OCI-LY1 (cell line): ENCODE results near the gene B4GALT1.
A peak's percentile ranks its signal among the peaks of the same experiment; 100 is the strongest.

Experiments
- H2AFZ ChIP-seq: fragments of 200-600 bp; sonication (generic), shearing (Covaris generic); 2 replicates; pipeline ENCODE4 v1.6.0; 2014; ENCODE audit warnings: antibody characterized with exemption, mild to moderate bottlenecking, low read length
- H3F3A ChIP-seq: fragments of 200-600 bp; sonication (generic), shearing (Covaris generic); 2 replicates; pipeline ENCODE4 v1.6.0; 2014; ENCODE audit warnings: mild to moderate bottlenecking, antibody characterized with exemption, low read length, moderate library complexity; ENCODE audit not compliant: insufficient read depth
- H3K27ac ChIP-seq: fragments of 200-600 bp; sonication (generic); 2 replicates; pipeline ENCODE4 v1.5.1; 2014; ENCODE audit warnings: low read length, mixed run types, mild to moderate bottlenecking, low read depth; ENCODE audit not compliant: poor library complexity, severe bottlenecking
- H3K27me3 ChIP-seq: fragments of 200-600 bp; sonication (generic); 2 replicates; pipeline ENCODE4 v1.6.0; 2014; ENCODE audit warnings: antibody characterized with exemption, mild to moderate bottlenecking, low read length, moderate library complexity; ENCODE audit not compliant: insufficient read depth
- H3K36me3 ChIP-seq: fragments of 200-600 bp; sonication (generic); 2 replicates; pipeline ENCODE4 v1.6.1; 2014; ENCODE audit warnings: mild to moderate bottlenecking, antibody characterized with exemption, low read length, moderate library complexity, mixed read lengths; ENCODE audit not compliant: insufficient read depth
- H3K4me1 ChIP-seq: fragments of 200-600 bp; sonication (generic); 2 replicates; pipeline ENCODE4 v1.5.1; 2014; ENCODE audit warnings: mild to moderate bottlenecking, low read length, moderate library complexity; ENCODE audit not compliant: insufficient read depth, severe bottlenecking
- H3K4me2 ChIP-seq: fragments of 200-600 bp; sonication (generic), shearing (Covaris generic); 2 replicates; pipeline ENCODE4 v1.6.1; 2014; ENCODE audit warnings: low read length
- H3K4me3 ChIP-seq: fragments of 200-600 bp; sonication (generic); 2 replicates; pipeline ENCODE4 v1.5.1; 2014; ENCODE audit warnings: low read length, low read depth, mild to moderate bottlenecking, mixed read lengths; ENCODE audit not compliant: poor library complexity, severe bottlenecking
- H3K79me2 ChIP-seq: fragments of 200-600 bp; shearing (Covaris generic); 2 replicates; pipeline ENCODE4 v1.6.1; 2016; ENCODE audit warnings: mixed run types, low read length, mixed read lengths; ENCODE audit not compliant: insufficient read depth
- H3K9ac ChIP-seq: fragments of 200-600 bp; sonication (generic), shearing (Covaris generic); 2 replicates; pipeline ENCODE4 v1.6.1; 2014; ENCODE audit warnings: mild to moderate bottlenecking, low read length, mixed read lengths
- H3K9me2 ChIP-seq: fragments of 200-600 bp; sonication (generic), shearing (Covaris generic); 2 replicates; pipeline ENCODE4 v1.6.1; 2014; ENCODE audit warnings: low read depth, mild to moderate bottlenecking, low read length, mixed read lengths
- H3K9me3 ChIP-seq: fragments of 200-600 bp; shearing (Covaris generic); 2 replicates; pipeline ENCODE4 v1.6.1; 2014; ENCODE audit warnings: low read length, mixed read lengths
- H4K20me1 ChIP-seq: fragments of 200-600 bp; sonication (generic), shearing (Covaris generic); 2 replicates; pipeline ENCODE4 v1.6.0; 2016; ENCODE audit warnings: mild to moderate bottlenecking, low read length; ENCODE audit not compliant: insufficient read depth
- EZH2 ChIP-seq: fragments of 200-600 bp; sonication (generic), shearing (Covaris generic); IDR thresholded peaks from 2 replicates; pipeline ENCODE4 v1.8.0; 2017; ENCODE audit warnings: borderline replicate concordance, mixed run types, mild to moderate bottlenecking, antibody characterized with exemption, low read length, moderate library complexity, mixed read lengths
- TF ChIP-seq, protein P1 (sequence below): fragments of 200-600 bp; sonication (generic), shearing (Covaris generic); IDR thresholded peaks from 2 replicates; pipeline ENCODE4 v1.5.1; 2017; ENCODE audit warnings: mild to moderate bottlenecking, antibody characterized with exemption, low read length, moderate library complexity, mixed read lengths

B4GALT1 gene

DNA sequence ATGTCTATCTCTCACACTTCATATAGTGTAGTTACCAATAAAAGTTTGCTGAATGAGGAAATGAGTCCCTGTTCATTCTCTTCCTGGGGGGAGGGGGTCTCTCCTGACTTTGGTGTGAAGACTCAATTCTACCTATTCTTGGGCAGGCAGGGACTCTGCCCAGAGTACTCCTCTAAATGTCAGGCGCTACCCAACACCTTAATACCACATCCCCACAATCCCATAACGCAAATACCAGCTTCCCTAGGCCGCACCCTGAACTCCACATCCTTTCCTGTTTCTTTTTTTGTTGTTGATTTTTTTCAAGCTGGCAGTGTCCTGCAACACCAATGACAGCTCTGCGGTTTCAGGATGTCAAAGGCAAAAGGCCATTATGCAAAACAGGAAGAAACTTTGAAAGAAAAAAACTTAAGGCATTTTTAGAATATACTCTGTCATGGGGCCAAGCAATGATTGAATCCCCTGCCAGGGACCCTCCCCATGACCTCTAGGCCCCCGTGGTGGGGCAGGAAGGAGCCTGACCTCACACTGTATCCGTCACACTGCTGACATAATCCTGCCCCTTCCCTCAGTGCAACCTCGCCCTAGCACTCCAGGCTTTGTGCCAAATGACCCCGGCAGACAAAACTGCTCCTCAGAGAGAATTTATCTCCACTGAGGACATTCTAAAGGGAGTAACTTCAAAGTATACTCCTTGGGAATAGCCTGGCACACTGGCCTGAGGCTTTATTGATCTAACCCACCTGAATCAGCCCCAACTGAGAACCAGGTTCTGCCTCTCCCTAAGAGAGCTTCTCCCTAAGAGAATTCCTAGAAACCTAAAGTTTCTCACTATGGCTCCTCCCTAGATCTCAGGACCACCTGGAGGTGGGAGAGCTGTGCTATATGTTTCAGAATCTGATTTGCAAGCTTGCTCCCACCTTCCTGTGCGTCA, 8.0 kb downstream of the B4GALT1 start:
- H3K9ac ChIP-seq = no peak overlapping the region; the same call in 1 of the 2 replicates
- peaks cover 36% of the 10 kb centered on the region for H3K4me1 ChIP-seq
- H3K4me2 ChIP-seq = peak overlapping the region; percentile 30
- no peaks in the 10 kb centered on the region for H3K9me3 ChIP-seq
- no peaks in the 10 kb centered on the region for H3K9me2 ChIP-seq
- H3K27ac ChIP-seq = peak overlapping the region; percentile 5
- TF ChIP-seq EZH2 = no peak
- TF ChIP-seq, protein P1, sequence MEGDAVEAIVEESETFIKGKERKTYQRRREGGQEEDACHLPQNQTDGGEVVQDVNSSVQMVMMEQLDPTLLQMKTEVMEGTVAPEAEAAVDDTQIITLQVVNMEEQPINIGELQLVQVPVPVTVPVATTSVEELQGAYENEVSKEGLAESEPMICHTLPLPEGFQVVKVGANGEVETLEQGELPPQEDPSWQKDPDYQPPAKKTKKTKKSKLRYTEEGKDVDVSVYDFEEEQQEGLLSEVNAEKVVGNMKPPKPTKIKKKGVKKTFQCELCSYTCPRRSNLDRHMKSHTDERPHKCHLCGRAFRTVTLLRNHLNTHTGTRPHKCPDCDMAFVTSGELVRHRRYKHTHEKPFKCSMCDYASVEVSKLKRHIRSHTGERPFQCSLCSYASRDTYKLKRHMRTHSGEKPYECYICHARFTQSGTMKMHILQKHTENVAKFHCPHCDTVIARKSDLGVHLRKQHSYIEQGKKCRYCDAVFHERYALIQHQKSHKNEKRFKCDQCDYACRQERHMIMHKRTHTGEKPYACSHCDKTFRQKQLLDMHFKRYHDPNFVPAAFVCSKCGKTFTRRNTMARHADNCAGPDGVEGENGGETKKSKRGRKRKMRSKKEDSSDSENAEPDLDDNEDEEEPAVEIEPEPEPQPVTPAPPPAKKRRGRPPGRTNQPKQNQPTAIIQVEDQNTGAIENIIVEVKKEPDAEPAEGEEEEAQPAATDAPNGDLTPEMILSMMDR = no peak
- no peaks in the 10 kb centered on the region for H4K20me1 ChIP-seq
- no peak overlapping the region for H3K4me3 ChIP-seq
- no peak overlapping the region for H2AFZ ChIP-seq
- H3K36me3 ChIP-seq = no peaks in the 10 kb centered on the region
- H3K79me2 ChIP-seq = no peaks in the 10 kb centered on the region
- H3K27me3 ChIP-seq = no peaks in the 10 kb centered on the region
- H3F3A ChIP-seq = 0 out of 2 replicates have a peak, but pooled peaks cover 4% of the 10 kb centered on the region

DNA sequence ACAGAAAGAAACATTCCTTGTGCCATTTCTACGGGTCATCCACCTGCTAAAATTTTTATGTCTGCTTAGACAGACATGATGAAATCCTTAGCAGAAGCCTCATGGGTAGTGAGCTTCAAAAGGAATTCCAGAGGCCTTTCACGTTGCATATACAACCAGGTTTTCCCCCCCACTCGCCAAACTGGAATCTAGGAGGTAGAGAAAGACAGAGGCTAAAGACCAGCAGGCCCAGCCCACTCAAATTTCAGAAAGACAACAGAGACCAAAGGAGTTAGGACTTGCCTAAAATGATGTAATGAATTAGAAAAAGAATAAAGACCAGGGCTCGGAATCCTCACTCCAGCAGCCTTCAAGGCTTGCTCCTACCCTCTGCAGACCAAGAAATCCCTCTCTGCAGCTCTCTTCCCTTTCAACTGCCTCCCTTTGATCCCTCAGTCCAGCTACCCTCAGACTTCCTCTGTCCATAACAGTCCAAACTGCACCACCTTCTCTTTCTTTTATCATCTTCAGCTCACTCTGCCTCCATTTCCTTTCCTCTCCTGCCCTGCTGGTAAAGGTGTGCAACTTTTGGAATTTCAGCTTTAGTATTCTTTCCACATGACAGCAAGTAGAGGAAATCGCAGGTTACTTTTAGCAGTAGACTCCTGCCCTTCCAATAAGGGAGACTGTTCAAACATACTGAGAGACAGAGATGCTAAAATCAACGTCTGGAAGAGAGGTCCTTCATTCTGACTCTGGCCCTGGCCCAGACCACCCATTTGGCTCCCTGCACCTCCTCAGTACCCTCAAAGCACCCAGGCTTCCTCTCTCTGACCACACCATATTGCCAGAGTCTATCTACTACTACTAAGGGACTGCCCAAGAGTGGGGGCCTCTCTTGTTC, 8.9 kb downstream of the B4GALT1 start:
- H3K9me2 ChIP-seq = no peaks in the 10 kb centered on the region
- H3K4me3 ChIP-seq = no peak overlapping the region
- H3K79me2 ChIP-seq = no peaks in the 10 kb centered on the region
- H3K36me3 ChIP-seq = no peaks in the 10 kb centered on the region
- H3K27ac ChIP-seq = no peak overlapping the region
- 0 out of 2 replicates have a peak, but pooled peaks cover 4% of the 10 kb centered on the region for H3F3A ChIP-seq
- H4K20me1 ChIP-seq = no peaks in the 10 kb centered on the region
- peaks cover 32% of the 10 kb centered on the region for H3K4me1 ChIP-seq
- TF ChIP-seq, protein P1 = no peak
- TF ChIP-seq EZH2 = no peak
- H3K4me2 ChIP-seq = peak overlapping the region; percentile 30; the same call in 1 of the 2 replicates
- no peaks in the 10 kb centered on the region for H3K27me3 ChIP-seq
- H3K9ac ChIP-seq = no peak overlapping the region
- no peak overlapping the region for H2AFZ ChIP-seq
- H3K9me3 ChIP-seq = no peaks in the 10 kb centered on the region

DNA sequence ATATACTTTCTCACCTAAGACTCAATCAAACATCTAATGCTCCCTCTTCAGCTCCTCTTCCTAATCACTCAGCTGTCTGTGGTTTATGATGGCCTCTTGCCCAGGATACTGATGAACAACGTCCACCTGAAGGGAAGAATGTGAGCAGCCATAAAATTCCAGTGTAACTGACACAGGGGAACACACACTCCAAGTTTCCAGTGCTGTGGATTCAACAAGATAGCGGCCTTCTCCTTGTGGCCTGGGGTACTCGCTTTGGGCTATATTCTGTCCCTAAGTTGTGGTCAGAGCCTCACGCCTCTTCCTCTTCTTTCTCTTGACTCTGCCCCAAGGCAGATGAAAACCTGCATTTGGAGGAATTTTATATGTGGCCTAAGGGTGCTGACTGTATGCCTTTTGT, 11.7 kb downstream of the B4GALT1 start:
- no peak for TF ChIP-seq EZH2
- TF ChIP-seq, protein P1 = no peak
- H3K79me2 ChIP-seq = no peaks in the 10 kb centered on the region
- H3K4me1 ChIP-seq = peaks cover 25% of the 10 kb centered on the region
- H3K9me3 ChIP-seq = no peaks in the 10 kb centered on the region
- H3F3A ChIP-seq = 0 out of 2 replicates have a peak, but pooled peaks cover 4% of the 10 kb centered on the region
- no peaks in the 10 kb centered on the region for H3K36me3 ChIP-seq
- H3K27ac ChIP-seq = no peak overlapping the region
- H3K4me3 ChIP-seq = no peak overlapping the region
- H4K20me1 ChIP-seq = no peaks in the 10 kb centered on the region
- H3K9me2 ChIP-seq = no peaks in the 10 kb centered on the region
- H3K27me3 ChIP-seq = no peaks in the 10 kb centered on the region
- H3K4me2 ChIP-seq = no peak overlapping the region
- H3K9ac ChIP-seq = no peak overlapping the region
- no peak overlapping the region for H2AFZ ChIP-seq
